GM21576 (cell line): ENCODE measurements around the gene MTF2.
A peak's percentile ranks its signal among the peaks of the same experiment; 100 is the strongest.

ENCODE experiments used
- ATAC-seq: cut with Tn5 transposase; IDR thresholded peaks from one replicate; pipeline ENCODE4 v1.9.1; 2021; ENCODE audit warnings: mild to moderate bottlenecking, moderate library complexity; ENCODE audit not compliant: unreplicated experiment

The MTF2 gene

DNA sequence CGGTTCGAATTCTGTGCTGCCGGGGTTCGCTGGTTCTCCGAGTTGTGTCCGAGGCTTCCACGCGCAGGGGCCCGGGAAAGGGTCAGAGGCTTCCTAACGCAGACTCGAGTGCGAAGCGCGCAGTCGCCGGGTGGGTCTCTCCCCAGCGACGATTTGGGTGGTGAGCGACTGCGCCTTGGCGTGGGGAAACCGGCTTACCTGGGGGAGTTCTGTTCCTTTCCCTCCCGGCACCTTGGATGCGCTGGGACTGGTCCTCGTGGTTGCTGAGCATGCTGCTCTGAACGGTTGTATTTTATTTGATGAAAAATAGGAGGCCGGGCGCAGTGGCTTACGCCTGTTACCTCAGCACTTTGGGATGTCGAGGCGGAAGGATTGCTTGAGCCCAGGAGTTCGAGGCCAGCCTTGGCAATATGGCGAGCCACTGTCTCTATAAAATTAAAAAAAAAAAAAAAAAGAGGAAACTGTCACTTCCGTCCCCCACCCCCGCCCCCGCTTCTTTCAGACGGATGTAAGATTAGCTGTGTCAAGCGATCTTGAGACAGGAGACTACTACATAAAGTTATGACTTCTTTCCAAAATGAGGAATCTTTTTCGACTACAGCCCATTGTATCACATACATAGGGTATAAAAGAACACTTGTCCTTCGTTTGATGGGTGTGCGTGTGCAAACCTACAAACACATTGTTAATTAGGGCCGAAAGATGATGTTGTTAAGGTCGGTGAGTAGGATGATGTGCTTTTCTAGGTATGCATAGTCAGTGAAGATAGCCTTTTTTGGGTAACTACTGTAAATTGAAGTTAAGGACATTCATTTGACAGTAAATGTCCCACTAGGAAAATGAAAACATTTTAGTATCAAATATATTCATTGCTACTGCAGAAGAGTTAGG, 101.9 kb downstream of the MTF2 start, which contains the start of gene CCDC18:
Gene CCDC18, plus strand, starts transcription at position 2 of the 891 bp plus-strand sequence. CDS start 2,638 bp downstream, outside the sequence.
- peak; percentile 6 for ATAC-seq

DNA sequence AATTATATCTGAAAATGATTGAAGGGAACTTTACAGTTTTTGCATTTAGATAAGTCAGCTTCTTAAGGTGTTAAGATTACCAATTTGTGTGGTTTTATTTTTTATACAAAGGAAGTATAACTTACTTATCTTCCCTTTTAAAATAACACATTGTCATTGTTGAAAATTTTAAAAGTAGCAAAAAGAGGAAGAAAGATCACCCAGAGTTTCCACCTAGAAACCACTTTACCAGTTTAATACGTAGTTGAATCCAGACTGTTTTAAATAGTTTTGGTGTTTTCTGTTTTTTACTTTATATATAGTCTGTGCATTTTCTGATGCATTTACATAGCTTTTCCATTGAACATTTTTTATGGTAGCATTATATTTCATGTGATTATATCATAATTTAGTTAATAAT, 107.6 kb downstream of the MTF2 start:
- no peak for ATAC-seq
